ENCODE results near the gene CHD6.

The CHD6 gene

DNA sequence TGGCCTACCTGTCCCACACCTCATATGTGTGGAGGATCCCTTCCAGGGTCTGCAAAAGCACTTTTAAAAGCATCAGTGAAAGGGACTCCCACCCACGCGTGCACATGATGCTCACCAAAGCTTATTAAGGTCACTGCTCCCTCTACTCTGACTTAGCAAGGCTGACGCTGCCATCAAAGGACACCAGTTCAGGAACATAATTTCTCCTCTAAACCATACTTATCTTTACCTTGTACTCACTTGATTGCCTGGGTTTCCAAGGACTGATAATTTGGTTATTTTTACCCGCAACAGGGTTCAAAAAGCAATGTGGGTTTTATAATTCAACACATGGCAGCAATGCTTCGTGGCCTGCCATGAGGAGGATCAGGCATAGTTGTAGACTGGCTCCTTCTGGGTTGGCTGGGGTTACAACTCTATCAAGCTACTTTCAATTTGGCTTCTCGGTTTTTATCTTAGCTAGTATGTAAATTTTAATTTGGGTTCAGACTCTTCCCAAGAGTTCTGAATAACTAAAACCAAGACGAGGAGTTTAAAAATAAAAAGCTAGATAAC is 199.4 kb downstream of the CHD6 start:
- DNase-seq = no peak

DNA sequence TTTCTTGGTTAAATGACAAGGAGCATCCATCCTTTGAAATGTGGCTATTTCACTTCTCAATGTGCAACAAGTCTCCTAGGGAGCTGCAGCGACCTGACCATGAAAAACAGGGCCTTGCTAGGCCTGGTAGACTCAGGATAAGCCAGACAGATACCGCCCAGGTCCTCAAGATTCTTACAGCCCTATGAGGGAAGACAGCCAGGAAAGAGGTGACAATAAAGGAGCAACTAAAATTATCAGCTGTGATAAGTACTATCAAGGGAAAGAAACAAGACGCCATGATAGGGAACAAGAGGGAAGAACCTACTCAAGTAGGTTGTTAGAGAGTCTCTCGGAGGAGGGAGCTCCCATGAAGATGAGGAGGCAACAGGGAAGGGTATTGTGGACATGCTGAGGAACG is 200.1 kb downstream of the CHD6 start:
- no peak for DNase-seq

DNA sequence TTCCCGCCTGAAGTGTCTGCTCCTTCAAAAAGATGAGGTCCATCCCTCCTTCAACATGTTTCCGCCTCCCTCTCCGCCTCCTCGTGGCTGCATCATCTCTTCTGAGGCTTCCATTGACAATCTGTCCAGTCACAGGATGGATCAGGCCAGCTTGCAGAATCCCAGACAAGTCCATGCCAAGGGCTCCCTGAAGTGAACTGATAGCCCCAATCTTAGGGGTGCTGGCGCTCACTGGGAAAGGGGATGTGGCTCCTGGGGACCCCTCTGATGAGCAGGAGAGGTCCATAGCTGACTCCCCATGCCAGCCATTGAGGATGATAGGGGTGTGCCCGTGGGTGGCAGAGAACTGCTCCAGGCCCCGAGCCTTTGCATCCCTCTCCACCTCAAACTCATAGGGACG is 203.0 kb downstream of the CHD6 start:
- no peak for DNase-seq

DNA sequence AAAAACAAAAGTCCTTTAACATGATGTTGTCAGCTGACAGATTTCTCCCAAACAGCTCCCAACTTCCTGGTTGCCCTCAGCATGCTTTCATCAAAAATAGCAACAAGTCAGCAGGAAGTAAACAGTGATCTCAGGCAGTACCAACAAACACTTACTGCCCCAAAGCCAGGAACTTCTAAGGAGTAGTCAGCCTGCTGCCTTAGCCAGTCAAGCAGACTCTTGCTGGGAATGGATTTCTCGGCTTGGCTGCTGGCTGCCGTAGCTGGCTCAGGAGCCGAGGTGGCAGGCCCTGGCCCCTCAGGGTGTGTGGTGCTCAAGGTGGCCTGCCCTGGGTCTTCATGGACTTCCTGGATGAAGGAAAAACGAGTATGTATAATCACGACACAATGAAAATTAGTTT is 205.0 kb downstream of the CHD6 start:
- DNase-seq = no peak

DNA sequence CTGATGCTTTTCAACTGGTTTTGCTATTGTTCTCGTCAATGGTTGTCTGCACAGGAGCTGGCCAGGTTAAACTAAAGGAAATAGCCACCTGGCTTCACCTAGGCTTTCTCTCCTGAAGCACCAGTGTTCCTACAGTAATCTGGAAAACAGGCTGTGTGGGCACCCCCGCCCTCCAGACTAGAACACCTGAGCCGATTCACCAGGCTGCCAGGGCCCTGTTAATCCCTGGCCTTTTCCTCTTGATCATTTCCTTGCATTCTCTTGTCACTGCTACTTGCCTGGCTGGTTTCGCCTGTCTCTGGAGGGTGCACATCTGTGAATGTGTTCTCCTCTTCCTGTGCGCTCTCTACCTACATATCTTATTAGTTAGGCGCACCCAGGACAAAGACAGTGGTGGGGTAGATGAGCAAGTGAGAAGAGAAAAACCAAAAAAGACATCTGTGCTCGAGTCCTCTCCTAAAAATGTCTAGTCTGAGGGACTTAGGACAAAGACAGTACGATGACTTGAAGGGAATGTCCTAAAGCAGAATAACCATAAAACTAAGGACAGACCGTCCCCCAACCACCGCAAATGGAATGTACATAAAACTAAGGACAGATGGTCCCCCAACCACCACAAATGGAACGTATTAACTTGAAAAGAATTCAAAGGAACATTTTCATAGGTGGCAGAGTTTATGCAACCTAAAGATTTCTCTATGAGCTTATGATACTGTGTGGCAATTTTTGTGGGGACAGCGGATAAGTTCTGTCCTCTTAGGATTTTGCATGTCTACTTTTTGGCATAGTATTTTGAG is 205.7 kb downstream of the CHD6 start:
- DNase-seq = no peak

DNA sequence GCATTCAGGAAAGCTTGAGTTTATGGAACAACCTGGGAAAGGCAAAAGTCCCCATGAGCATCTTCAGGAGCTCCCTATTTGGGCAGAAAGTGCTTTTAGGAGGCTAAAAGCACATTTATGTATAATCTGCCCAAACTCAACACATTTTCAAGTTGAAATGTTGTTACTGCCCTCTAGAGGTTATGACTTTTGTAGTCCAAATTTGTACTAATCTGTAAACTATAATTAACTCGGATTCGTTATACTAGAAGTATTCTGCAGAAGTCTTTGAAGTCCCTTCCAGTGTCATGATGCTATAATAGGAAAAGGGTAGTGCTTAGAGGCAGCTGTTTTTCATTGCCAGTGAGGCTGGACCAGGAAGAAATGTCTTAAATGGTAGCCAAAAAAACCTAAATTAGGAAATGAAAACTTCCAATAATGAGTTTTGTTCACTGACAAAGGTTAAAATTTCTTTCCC is 206.8 kb downstream of the CHD6 start:
- no peak for DNase-seq

DNA sequence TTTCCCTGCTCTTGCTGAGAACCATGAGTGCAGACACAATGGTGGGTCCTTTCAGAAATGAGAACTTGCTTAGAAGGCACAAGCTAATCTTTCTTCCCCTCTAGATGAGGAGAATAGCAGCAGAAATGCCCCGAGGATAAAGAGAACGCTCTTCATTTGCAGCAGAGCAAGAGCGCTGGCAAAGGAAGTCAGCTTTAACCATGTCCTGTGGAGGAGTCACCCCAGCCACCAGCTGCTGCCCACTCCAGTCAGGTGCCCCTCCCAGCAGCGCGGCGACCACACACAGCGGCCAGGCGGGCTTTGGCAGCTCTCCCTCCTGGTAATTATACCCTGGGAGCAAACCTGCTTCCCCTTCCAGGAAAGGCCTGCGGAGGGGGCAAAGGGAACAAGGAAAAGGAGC is 209.2 kb downstream of the CHD6 start:
- DNase-seq = peak; percentile 47

DNA sequence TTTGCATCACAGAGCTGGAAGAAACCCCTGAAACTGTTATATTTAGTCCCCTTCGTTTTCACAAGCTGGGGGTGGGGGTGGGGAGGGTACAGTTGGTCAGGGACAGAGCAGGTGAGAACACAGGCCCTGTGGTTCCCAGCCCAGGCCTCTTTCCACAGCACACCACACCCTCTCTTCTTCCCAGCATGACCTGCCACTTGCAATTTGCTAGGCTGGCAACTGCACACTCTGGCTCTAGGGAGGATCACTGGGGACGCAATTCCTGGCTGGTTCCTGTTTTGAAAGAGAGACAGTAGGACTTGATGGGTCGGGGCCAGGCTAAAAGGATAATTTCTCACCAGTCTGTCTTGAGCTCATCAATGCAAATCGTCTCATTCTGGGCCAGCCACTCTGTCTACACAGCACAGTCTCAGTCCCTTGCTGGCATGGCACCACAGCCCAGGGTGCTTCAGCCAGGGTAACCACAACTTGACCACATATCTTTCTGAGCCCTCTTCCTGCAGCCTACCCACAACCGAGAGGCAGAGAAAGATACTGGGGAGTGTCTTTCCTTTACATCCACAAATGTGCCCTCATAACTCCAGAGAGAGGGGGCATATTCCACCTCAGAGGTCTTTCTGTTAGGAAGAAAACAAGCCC is 209.9 kb downstream of the CHD6 start:
- DNase-seq = peak; percentile 55

DNA sequence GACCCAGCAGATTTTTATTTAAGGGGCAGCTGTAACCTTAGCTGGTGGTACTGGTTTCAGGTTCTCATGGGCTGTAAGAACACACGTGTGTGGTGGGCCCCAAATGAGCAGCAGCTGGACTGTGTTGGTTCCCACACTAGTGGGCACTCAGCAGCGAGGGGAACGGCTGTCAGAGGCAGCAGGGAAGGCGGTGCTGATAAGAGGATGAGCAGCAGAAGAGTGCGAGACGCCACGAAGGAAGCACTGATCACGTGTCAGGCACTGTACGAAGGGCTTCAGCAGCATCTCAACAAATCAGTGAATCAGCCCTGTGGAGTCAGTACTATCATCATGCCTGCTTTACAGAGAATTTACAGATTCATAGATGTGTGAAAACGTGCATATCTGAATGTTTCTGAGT is 210.6 kb downstream of the CHD6 start:
- peak; percentile 47 for DNase-seq

DNA sequence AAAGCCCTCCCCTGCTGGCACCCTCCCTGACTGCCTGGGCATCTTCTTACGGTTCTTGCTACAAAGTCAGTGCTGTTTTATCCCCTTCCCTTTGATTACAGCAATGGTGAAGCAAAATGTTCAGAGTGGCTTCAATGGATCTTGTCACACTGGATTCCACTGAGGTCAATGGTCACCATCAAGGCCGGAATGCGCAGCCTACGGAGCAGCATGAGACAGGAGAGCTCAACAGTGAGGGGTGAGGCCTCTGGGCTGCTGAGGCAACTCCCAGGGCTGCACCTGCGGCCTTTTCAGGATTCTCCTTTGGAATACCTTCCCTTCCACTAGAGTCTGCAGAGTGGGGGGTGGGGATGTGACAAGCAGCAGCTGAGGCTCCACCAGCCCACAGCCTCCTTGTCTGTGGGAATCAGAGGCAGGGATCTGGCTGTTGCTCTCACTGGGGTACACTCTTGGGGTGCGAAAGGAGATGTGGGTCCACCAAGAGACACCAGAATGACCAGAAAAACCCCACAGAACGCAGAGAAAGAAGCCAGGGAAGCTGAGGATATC is 211.2 kb downstream of the CHD6 start:
- no peak for DNase-seq

DNA sequence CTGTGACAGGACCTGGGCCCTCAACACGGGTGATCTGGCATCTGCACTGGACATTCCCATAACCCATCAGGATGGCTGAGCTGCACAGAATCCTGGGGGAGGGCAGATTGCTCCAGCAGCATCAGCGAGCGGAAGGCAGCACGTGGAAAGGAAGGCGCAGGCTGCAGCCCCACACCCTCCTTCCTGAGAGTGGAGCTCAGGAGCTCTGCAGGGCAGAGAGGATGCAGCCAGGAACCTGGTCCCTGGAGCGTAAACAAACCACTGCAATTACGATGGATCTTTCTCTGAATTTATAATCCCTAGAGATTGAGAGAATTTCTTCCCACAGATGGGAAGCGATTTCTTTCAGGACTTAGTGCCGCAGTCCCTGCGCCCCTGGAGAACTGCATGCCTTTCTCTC is 211.8 kb downstream of the CHD6 start:
- peak; percentile 70 for DNase-seq

DNA sequence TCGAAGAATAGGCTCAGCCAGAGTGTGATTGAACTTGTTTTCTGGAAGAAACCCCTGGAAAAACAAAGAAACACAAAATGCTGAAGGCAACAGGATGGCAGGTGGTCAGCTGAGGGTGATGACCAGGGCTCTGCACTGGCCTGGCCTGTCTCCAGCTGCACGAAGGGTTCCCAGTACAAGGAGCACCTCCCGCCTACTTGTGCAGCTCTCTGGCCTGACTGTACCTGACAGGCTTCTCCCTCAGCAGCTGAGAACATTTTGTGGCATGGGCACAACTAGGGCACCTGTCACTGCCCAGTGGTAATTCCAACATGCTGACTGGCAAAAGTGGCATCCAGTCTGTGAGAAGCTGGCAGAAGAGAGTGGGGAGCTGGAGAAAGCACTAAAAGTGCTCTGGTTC is 212.7 kb downstream of the CHD6 start:
- no peak for DNase-seq

DNA sequence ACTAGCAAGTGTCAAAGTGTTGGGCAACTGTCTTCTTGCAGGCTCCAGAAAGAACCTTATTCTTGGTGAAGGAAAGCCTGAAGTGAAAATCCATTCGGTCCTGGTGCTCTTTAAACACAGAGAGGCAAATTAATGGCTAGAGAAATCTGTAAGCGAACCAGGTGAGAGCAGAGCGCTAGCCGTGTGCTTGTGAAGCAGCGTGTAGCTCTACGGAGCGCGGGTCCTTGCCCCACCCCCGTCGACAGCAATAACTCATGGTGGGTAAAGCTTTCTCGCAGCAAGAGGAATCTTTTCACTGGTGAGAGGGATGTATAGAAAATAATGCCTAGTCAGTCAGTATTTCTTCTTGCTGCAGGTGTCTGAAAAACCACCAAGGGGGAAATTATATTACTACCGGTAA is 214.6 kb downstream of the CHD6 start:
- DNase-seq = no peak

DNA sequence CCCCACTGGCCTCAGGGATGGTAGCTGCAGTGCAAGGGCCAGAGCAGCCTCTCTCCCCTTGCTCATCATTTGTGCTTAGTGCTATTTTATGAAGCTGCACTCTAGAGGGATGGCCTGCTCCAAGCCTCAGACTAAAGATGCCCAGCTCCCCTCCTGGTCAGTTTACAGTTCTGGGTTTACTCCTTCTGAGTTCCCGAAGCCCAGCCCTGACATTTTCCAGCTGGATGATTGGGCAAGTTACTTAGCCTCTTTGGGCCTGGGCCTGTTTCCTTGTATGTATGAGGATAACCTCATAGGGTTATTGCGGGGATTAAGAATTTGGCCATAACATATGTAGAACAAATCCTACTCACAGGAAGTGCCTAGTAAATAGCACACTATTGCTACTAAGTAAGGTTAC is 219.8 kb downstream of the CHD6 start:
- no peak for DNase-seq

DNA sequence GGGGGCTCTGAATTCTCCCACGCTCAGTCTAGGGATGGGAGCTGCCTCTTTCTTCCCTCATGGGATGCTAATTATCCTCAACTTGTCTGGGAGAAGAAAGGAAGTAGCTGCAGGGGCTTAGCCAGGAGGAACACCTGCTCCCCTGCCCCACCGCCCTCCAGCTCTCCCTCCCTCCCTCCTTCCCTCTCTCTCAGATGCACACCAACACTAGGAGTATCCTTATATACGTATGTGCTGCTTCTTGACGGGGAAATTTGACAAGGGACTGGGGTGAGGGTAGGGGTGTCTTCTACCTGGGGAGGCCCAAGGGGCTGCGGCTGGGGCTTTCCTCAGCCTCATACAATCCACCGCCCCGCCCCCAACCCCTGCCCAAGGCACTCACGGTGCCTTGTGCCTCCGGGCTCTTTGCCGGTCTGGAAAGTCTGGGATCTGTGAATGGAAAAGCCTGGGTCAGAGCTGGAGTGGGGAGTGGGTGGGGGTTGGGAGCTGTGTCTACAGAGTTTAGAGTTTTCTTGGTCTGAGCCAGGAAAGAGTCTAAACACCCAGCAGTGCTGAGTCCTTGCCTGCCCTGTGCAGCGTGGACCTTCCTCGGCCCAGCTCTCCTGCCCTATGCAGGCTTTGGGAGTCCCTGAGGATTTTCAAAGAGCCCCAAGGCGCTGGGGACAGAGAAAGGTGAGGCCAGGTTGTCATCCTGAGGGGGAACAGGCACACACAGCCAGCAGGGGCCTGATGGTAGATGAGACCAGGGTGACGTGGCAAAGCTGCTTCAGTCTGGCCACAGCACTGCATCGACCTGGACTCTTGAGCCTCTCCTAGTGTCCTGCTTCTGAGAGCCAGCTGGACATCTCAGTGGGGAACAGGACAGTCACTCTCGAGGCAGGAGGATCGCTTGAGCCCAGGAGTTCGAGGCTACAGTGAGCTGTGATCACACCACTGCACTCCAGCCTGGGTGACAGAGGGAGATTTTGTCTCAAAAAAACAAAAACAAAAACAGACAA is 222.2 kb downstream of the CHD6 start:
- DNase-seq = peak; percentile 62

DNA sequence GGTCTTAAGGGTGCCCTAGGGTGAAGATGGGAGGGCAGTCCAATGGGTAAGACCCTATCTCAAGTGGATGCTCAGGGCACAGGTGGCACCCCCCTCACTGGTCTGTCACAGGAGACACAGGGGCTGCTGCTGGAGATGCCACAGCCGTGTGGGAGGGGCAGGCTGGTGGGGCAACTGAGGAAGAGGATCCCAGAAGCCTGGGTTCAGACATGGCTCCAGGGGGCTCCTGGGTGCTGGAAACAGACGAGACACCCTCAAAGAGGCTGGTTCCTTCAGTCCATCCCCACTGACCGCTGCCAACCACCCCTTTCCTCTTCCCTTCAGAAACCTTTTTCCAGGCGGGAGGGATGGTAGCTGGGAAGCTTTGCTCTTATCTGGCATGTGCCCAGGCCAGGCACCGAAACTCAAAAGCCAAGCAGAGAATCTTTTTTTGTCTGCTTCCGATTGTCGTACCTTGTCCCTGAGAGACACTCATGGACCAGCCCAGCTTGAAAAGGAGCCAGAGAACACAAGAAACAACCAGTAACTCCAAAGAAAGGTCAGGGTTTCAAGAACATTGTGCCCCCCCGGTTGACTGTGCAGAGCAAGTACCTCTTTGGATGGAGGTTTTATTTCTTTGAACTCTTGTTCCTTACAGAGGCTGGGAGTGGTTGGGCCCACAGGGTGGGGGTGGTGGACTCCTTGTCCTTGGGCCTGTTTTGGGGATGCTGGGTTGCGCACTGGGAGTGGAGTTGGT is 223.1 kb downstream of the CHD6 start:
- no peak for DNase-seq

DNA sequence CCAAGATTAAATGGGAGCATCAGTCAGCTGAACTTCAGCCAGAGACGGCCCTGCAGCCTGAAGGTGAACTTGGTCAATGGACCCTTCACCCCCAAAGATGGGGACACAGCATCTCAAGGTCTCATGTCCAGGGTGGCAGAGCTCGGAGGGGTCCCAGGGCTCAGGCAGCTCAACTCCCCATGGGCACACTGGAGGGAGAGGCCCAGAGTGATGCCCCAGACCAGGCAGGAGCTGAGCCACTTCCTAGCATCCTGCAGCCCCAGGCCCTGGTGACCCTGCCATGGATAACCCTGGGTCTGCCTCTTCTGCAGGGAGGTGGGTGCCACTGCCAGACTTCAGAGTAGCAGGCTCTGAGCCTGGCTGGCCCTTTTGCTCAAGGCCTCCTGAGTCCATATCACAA is 224.1 kb downstream of the CHD6 start:
- DNase-seq = no peak

DNA sequence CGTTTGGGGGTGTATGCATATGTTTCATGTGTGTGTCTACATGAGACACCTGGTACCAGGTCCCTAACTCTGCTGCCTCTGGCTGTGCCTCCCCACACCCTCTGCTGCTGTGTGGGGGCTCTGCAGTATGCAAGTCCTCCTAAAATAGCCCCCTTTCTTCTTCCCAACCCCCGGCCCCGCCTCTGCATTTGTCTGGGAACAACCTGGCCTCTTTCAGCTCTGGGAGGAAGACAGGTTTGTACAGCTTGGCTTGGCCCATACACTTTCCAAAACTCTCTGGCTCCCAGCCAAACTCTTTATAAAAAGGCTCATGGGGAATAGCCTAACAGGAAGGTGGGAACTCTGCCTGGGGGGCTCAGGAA is 224.5 kb downstream of the CHD6 start:
- no peak for DNase-seq

DNA sequence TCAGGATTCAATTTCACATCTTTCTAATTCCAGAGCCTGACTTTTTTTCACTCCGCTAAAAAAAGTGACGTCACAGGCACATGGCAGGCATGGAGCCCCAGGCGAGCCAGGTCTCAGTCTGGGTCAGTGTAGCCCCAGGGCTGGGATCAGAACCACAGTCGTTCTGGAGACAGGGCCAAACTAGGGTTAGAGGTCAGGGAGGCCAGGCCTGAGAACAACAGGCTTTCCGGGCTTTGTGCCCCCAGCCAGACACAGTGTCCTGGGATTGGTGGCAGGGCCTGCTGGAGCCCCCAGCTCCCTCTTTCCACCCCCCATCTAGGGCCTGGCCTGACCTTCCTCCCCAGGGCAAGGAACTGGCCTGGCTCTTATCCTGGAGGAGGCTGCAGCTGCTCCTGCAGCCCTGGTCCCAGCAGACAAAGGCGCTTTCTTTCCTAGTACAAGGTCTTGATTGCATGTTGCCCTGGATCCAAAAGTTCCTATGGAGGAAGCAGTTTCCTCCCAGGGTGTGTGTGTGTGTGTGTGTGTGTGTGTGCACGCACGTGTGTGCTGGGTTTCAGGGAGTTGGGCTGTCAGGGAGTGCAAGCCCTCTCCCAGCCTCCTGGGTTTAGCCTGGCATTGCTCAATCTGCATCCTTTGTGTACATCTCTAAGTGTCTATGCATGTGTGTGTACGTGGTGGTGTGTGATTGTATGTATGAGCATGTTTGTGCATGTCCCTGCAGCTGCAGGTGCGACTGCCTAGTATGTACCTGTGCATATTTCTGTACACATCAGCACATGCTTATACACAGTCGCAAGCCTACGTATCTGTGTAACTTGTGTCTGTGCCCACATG is 225.1 kb downstream of the CHD6 start:
- no peak for DNase-seq

DNA sequence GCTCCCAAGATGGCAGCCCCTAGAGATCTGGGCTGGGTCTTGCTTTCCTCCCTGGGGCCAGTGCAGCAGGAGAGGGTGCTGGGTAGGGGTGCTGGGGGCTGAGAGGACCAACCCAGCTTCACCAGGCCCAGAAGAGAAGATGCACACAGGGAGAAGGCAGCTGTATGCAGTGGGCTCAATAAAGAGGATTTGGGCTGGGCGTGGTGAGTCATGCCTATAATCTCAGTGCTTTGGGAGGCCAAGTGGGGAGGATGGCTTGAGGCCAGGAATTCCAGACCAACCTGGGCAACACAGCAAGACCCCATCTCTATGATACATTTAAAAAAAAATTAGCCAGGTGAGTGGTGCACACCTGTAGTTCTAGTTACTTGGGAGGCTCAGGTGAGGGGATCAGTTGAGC is 225.9 kb downstream of the CHD6 start:
- DNase-seq = no peak

DNA sequence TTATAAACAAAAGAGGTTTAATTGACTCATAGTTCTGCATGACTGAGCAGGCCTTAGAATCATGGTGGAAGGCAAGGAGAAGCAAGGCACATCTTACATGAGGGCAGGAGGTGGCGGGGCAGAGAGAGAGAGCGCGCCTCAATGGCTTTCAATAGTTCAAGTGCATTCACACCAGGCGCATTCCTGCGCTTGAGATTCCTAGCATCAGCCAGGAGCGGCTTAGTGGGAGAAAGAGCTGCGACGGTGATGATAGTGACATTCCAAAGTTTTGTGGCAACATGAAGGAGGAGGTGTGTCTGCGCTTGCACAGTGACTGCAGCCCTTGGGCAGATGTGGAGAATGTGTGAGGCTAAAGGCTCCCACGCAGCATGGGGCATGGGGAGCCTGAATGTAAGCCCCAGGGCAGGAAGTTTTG is 226.6 kb downstream of the CHD6 start:
- peak; percentile 73 for DNase-seq
